GM21723 (cell line): Measurements from ENCODE around the gene PLCH2.
"Not testable (repeated sequence)": the region's sequence is repeated elsewhere in the genome, so short reads cannot be mapped to it uniquely, and the experiment has no call there.

Source experiments
- ATAC-seq: cut with Tn5 transposase; IDR thresholded peaks from one replicate; pipeline ENCODE4 v1.9.1; 2021; ENCODE audit warnings: mild to moderate bottlenecking, moderate library complexity; ENCODE audit not compliant: unreplicated experiment

PLCH2 gene

GRCh38 chr1:2540816-2541492 lies 64.9 kb downstream of the PLCH2 start:
- ATAC-seq, result no peak

GRCh38 chr1:2541619-2542245 lies 65.6 kb downstream of the PLCH2 start:
- no peak for ATAC-seq

GRCh38 chr1:2542246-2542915 lies 66.3 kb downstream of the PLCH2 start:
- no peak for ATAC-seq

- no peak for ATAC-seq
These were observed 67.5 kb downstream of the PLCH2 start for GRCh38 chr1:2543543-2544092.

GRCh38 chr1:2544093-2544874 lies 68.2 kb downstream of the PLCH2 start:
- no peak for ATAC-seq

- no peak for ATAC-seq
These were observed 69.0 kb downstream of the PLCH2 start for GRCh38 chr1:2544875-2545640.

- ATAC-seq, result peak; percentile 32
These were observed 69.8 kb downstream of the PLCH2 start for GRCh38 chr1:2545754-2546514.

- ATAC-seq, result peak; percentile 42
These were observed 70.6 kb downstream of the PLCH2 start for GRCh38 chr1:2546515-2547209.

GRCh38 chr1:2547210-2548067 lies 71.3 kb downstream of the PLCH2 start:
- peak; percentile 1 for ATAC-seq

GRCh38 chr1:2548068-2548589 lies 72.0 kb downstream of the PLCH2 start:
- ATAC-seq, result peak; percentile 24

GRCh38 chr1:2549367-2550029 lies 73.4 kb downstream of the PLCH2 start:
- not testable (repeated sequence) for ATAC-seq

GRCh38 chr1:2550309-2550861 lies 74.3 kb downstream of the PLCH2 start:
- not testable (repeated sequence) for ATAC-seq

- ATAC-seq, result not testable (repeated sequence)
These were observed 75.5 kb downstream of the PLCH2 start for GRCh38 chr1:2551544-2551943.

- no peak for ATAC-seq
These were observed 76.1 kb downstream of the PLCH2 start for GRCh38 chr1:2552189-2552588.

- ATAC-seq, result not testable (repeated sequence)
These were observed 77.0 kb downstream of the PLCH2 start for GRCh38 chr1:2553076-2553475.

GRCh38 chr1:2553871-2554620 lies 78.0 kb downstream of the PLCH2 start:
- no peak for ATAC-seq
